Loucy (cell line): ENCODE measurements around the gene DDI1.

ENCODE experiments used
- CTCF ChIP-seq: fragments of 200-600 bp; sonication (generic); conservative IDR thresholded peaks from 2 replicates; pipeline ENCODE4 v1.5.1; 2014; ENCODE audit warnings: mild to moderate bottlenecking, antibody characterized with exemption, low read length
- EZH2phosphoT487 ChIP-seq: fragments of 200-600 bp; IDR thresholded peaks from 2 replicates; pipeline ENCODE4 v1.6.1; 2018; ENCODE audit warnings: antibody characterized with exemption, mild to moderate bottlenecking, moderate library complexity, borderline replicate concordance

- TF ChIP-seq CTCF (no peak), EZH2phosphoT487 (no peak)
These were observed 9.9 kb downstream of the DDI1 start for GRCh38 chr11:104046331-104046730.
